TTC549 (cell line): ENCODE measurements around the gene PDE8B.

ENCODE experiments used
- FAIRE-seq: peaks from 2 replicates; lab custom pipeline; 2012; peaks lifted over from hg19 to GRCh38; lab: Jason Lieb, UNC

The PDE8B gene

GRCh38 chr5:77325921-77326541 is 115.6 kb downstream of the PDE8B start:
- FAIRE-seq: no peak

GRCh38 chr5:77326986-77327734 is 116.7 kb downstream of the PDE8B start:
- no peak for FAIRE-seq

- no peak for FAIRE-seq
These were observed 118.6 kb downstream of the PDE8B start for GRCh38 chr5:77328930-77329647.

- no peak for FAIRE-seq
These were observed 119.4 kb downstream of the PDE8B start for GRCh38 chr5:77329664-77330430.

- FAIRE-seq: no peak
These were observed 122.6 kb downstream of the PDE8B start for GRCh38 chr5:77333036-77333435.

GRCh38 chr5:77333451-77334123 is 123.1 kb downstream of the PDE8B start:
- no peak for FAIRE-seq

- no peak for FAIRE-seq
These were observed 126.8 kb downstream of the PDE8B start for GRCh38 chr5:77337246-77337645.

GRCh38 chr5:77337686-77338085 is 127.2 kb downstream of the PDE8B start:
- FAIRE-seq: no peak

GRCh38 chr5:77339337-77339890 is 128.9 kb downstream of the PDE8B start:
- FAIRE-seq: no peak

- FAIRE-seq: no peak
These were observed 132.7 kb downstream of the PDE8B start for GRCh38 chr5:77343165-77343564.

- FAIRE-seq: no peak
These were observed 137.1 kb downstream of the PDE8B start for GRCh38 chr5:77347435-77348098.

GRCh38 chr5:77353251-77353650 is 142.8 kb downstream of the PDE8B start:
- FAIRE-seq: no peak

- no peak for FAIRE-seq
These were observed 144.0 kb downstream of the PDE8B start for GRCh38 chr5:77354454-77354853.

- no peak for FAIRE-seq
These were observed 144.6 kb downstream of the PDE8B start for GRCh38 chr5:77355080-77355479.

- no peak for FAIRE-seq
These were observed 145.3 kb downstream of the PDE8B start for GRCh38 chr5:77355751-77356150.

- no peak for FAIRE-seq
These were observed 146.3 kb downstream of the PDE8B start for GRCh38 chr5:77356740-77357139.

- no peak for FAIRE-seq
These were observed 148.1 kb downstream of the PDE8B start for GRCh38 chr5:77358255-77359205.

- no peak for FAIRE-seq
These were observed 148.8 kb downstream of the PDE8B start for GRCh38 chr5:77359231-77359630.

GRCh38 chr5:77360381-77360780 is 149.9 kb downstream of the PDE8B start:
- no peak for FAIRE-seq

GRCh38 chr5:77360973-77361372 is 150.5 kb downstream of the PDE8B start:
- no peak for FAIRE-seq
